HEK293 (cell line): ENCODE results near the gene NPAS2.

Experiments used
- CTCF ChIA-PET: fragments of 350-600 bp; formaldehyde crosslinking; extraction: SDS; loops from one replicate; lab custom pipeline; 2021; ENCODE audit warnings: antibody characterized with exemption; lab: Yijun Ruan, JAX
- POLR2A ChIA-PET: fragments of 300-600 bp; formaldehyde crosslinking; extraction: SDS; loops from one replicate; lab custom pipeline; 2020; ENCODE audit warnings: antibody characterized with exemption, inconsistent platforms; lab: Yijun Ruan, JAX
- H3K27ac ChIP-seq: fragments of 200-500 bp; sonication (Bioruptor generic); 2 replicates; pipeline ENCODE4 v1.5.1; 2014; ENCODE audit warnings: low read depth, low read length, control low read depth, inconsistent platforms; ENCODE audit errors: extremely low read depth
- H3K36me3 ChIP-seq, 2 experiments: fragments of 200-500 bp in 1 of 2; sonication (Bioruptor generic) in 1 of 2; 1 replicate in 1 of 2; 2 replicates in 1 of 2; pipeline ENCODE4 v1.5.1; 2014 to 2017; ENCODE audit warnings: inconsistent platforms in 2 of 2, low read length in 2 of 2; ENCODE audit not compliant: control insufficient read depth in 2 of 2, insufficient read depth in 1 of 2
- H3K4me1 ChIP-seq: fragments of 200-500 bp; sonication (Bioruptor generic); 2 replicates; pipeline ENCODE4 v1.5.1; 2014; ENCODE audit warnings: mild to moderate bottlenecking, low read length, inconsistent platforms; ENCODE audit not compliant: control insufficient read depth, insufficient read depth
- H3K4me3 ChIP-seq: 2 replicates; pipeline ENCODE4 v1.5.1; 2011; ENCODE audit warnings: low read depth, mild to moderate bottlenecking, control low read depth, low read length, moderate library complexity
- H3K9me3 ChIP-seq: fragments of 200-500 bp; sonication (Bioruptor generic); 2 replicates; pipeline ENCODE4 v1.5.1; 2014; ENCODE audit warnings: low read depth, low read length, inconsistent platforms; ENCODE audit not compliant: control insufficient read depth, insufficient read depth
- HOXD13 ChIP-seq: sonication (generic); formaldehyde crosslinking; IDR thresholded peaks from 2 replicates; pipeline ENCODE4 v1.8.0; 2022; ENCODE audit warnings: missing genetic modification reagents, borderline replicate concordance
- KLF9 ChIP-seq: fragments of 450-650 bp; formaldehyde crosslinking; IDR thresholded peaks from 2 replicates; pipeline ENCODE4 v1.5.1; 2016; ENCODE audit warnings: missing biosample characterization, missing genetic modification characterization, low read depth
- OSR2 ChIP-seq: fragments of 450-650 bp; formaldehyde crosslinking; IDR thresholded peaks from 2 replicates; pipeline ENCODE4 v1.5.1; 2016; ENCODE audit warnings: missing biosample characterization, missing genetic modification characterization
- PRDM2 ChIP-seq: fragments of 450-650 bp; formaldehyde crosslinking; IDR thresholded peaks from 2 replicates; pipeline ENCODE4 v1.5.1; 2016; ENCODE audit warnings: missing biosample characterization, missing genetic modification characterization, borderline replicate concordance
- ZNF133 ChIP-seq: fragments of 450-650 bp; formaldehyde crosslinking; IDR thresholded peaks from 2 replicates; pipeline ENCODE4 v1.5.1; 2016; ENCODE audit warnings: missing biosample characterization, missing genetic modification characterization
- ZNF174 ChIP-seq: fragments of 450-650 bp; formaldehyde crosslinking; IDR thresholded peaks from 2 replicates; pipeline ENCODE4 v1.5.0; 2017; ENCODE audit warnings: missing biosample characterization, mild to moderate bottlenecking, missing genetic modification characterization
- ZNF335 ChIP-seq: fragments of 450-650 bp; formaldehyde crosslinking; conservative IDR thresholded peaks from 2 replicates; pipeline ENCODE4 v1.5.1; 2016; ENCODE audit warnings: missing biosample characterization, missing genetic modification characterization
- ZNF366 ChIP-seq: fragments of 450-650 bp; formaldehyde crosslinking; conservative IDR thresholded peaks from 2 replicates; pipeline ENCODE4 v1.5.1; 2016; ENCODE audit warnings: missing biosample characterization, missing genetic modification characterization
- ZNF423 ChIP-seq: fragments of 450-650 bp; formaldehyde crosslinking; IDR thresholded peaks from 2 replicates; pipeline ENCODE4 v1.5.1; 2016; ENCODE audit warnings: missing biosample characterization, missing genetic modification characterization
- ZNF544 ChIP-seq: fragments of 450-650 bp; formaldehyde crosslinking; IDR thresholded peaks from 2 replicates; pipeline ENCODE4 v1.5.0; 2017; ENCODE audit warnings: missing biosample characterization, missing genetic modification characterization
- ZNF571 ChIP-seq: fragments of 450-650 bp; formaldehyde crosslinking; IDR thresholded peaks from 2 replicates; pipeline ENCODE4 v1.5.0; 2017; ENCODE audit warnings: missing biosample characterization, missing genetic modification characterization
- ZNF600 ChIP-seq: fragments of 450-650 bp; formaldehyde crosslinking; IDR thresholded peaks from 2 replicates; pipeline ENCODE4 v1.5.1; 2016; ENCODE audit warnings: missing biosample characterization, missing genetic modification characterization
- ZNF670 ChIP-seq: fragments of 450-650 bp; formaldehyde crosslinking; IDR thresholded peaks from 2 replicates; pipeline ENCODE4 v1.5.1; 2016; ENCODE audit warnings: missing biosample characterization, missing genetic modification characterization, low read depth
- ZNF777 ChIP-seq: fragments of 450-650 bp; formaldehyde crosslinking; IDR thresholded peaks from 2 replicates; pipeline ENCODE4 v1.5.1; 2017; ENCODE audit warnings: missing biosample characterization, missing genetic modification characterization, borderline replicate concordance
- ZSCAN30 ChIP-seq: fragments of 450-650 bp; IDR thresholded peaks from 2 replicates; pipeline ENCODE4 v1.5.1; 2018; ENCODE audit warnings: missing biosample characterization, mild to moderate bottlenecking, missing genetic modification characterization, moderate library complexity
- TF ChIP-seq, protein P1 (sequence below): fragments of 450-650 bp; formaldehyde crosslinking; optimal IDR thresholded peaks from 2 replicates; pipeline ENCODE3; 2016; ENCODE audit warnings: missing biosample characterization, mild to moderate bottlenecking, missing genetic modification characterization
- TF ChIP-seq, protein P2 (sequence below): fragments of 450-650 bp; formaldehyde crosslinking; IDR thresholded peaks from 2 replicates; pipeline ENCODE4 v1.5.1; 2016; ENCODE audit warnings: missing biosample characterization, missing genetic modification characterization

Gene NPAS2

DNA sequence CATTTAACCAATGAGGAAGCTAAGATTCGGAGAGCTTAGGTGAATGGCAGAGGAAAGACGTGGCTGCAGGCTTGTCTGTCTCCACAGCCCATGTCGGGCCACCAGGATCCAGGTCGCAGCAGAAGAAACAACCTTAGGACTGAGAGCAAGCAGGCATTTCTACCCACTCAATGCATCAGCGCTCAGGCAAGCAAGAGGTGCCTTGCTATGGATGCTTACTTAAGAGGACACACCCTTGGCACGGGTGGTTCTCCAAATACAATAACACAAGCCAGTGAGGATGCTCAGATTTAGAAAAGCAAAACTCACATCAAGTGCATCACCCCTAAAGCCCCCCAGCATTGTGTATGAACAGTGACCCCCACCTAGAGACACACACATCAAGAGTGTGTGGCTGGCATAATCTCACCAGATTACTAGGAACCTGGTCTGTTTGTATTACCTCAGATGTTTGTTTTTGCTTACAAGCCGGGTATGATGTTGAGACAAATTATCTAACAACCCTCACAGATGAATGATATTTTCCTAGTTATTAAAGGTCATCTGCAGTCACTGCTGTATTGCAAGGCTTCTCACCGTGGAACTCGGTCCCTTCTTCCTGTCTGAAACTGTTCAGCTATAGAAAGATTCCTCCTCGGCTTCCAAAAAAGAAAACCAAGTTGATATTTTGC is 34.2 kb upstream of the NPAS2 start:
- CTCF ChIA-PET = no interaction called here
- H3K4me1 ChIP-seq = peaks cover 4% of the 10 kb centered on the region; the same call in 1 of the 2 replicates
- H3K27ac ChIP-seq = no peak overlapping the region
- POLR2A ChIA-PET = no interaction called here
- H3K4me3 ChIP-seq = no peak overlapping the region
- TF ChIP-seq ZNF133 (tag by site-specific recombination) (no peak), ZNF423 (tag by site-specific recombination) (no peak), ZNF174 (no peak), ZNF670 (tag by site-specific recombination) (no peak), PRDM2 (tag by site-specific recombination) (no peak), ZNF571 (tag by site-specific recombination) (no peak), ZSCAN30 (tag by site-specific recombination) (no peak)
- TF ChIP-seq, protein P1, sequence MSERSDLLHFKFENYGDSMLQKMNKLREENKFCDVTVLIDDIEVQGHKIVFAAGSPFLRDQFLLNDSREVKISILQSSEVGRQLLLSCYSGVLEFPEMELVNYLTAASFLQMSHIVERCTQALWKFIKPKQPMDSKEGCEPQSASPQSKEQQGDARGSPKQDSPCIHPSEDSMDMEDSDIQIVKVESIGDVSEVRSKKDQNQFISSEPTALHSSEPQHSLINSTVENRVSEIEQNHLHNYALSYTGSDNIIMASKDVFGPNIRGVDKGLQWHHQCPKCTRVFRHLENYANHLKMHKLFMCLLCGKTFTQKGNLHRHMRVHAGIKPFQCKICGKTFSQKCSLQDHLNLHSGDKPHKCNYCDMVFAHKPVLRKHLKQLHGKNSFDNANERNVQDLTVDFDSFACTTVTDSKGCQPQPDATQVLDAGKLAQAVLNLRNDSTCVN (tag by site-specific recombination) = no peak
- no peaks in the 10 kb centered on the region for H3K36me3 ChIP-seq
- no peaks in the 10 kb centered on the region for H3K9me3 ChIP-seq

DNA sequence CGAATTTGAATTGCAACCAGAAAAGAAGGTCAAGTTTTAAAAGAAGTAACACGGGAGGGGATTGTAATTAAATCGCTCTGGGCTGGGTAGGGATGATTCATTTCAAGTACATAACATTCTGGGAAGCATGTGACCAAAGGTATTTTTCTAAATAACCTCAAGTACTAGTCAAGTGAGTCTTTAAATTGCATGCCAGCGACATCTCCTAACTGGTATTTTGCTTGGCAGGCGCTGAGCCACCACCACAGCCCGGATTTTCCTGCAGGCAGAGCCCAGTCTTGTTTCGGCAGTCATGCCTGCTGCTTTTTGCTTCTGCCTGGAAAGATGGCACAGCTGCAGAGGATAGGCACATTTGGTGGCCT is 33.7 kb upstream of the NPAS2 start:
- H3K27ac ChIP-seq = no peak overlapping the region
- no peak overlapping the region for H3K4me3 ChIP-seq
- ChIA-PET POLR2A (no interaction called here), CTCF (no interaction called here)
- no peak for TF ChIP-seq ZNF544 (tag by site-specific recombination)
- TF ChIP-seq ZNF335 (tag by site-specific recombination) = peak; percentile 25; the same call in 1 of the 2 replicates
- TF ChIP-seq OSR2 (tag by site-specific recombination) = no peak
- TF ChIP-seq ZNF600 (tag by site-specific recombination) = 0 out of 2 replicates have a peak, but pooled peaks have one; percentile 16
- TF ChIP-seq ZNF366 (tag by site-specific recombination) = peak; percentile 44; the same call in 1 of the 2 replicates
- no peaks in the 10 kb centered on the region for H3K36me3 ChIP-seq
- peaks cover 4% of the 10 kb centered on the region; the same call in 1 of the 2 replicates for H3K4me1 ChIP-seq
- H3K9me3 ChIP-seq = no peaks in the 10 kb centered on the region

- Histone ChIP-seq H3K36me3 (no peaks in the 10 kb centered on the region), H3K4me1 (peaks cover 4% of the 10 kb centered on the region; the same call in 1 of the 2 replicates), H3K9me3 (no peaks in the 10 kb centered on the region), H3K27ac (no peak overlapping the region), H3K4me3 (no peak overlapping the region)
- ChIA-PET POLR2A (no interaction called here), CTCF (no interaction called here)
- TF ChIP-seq, protein P2, sequence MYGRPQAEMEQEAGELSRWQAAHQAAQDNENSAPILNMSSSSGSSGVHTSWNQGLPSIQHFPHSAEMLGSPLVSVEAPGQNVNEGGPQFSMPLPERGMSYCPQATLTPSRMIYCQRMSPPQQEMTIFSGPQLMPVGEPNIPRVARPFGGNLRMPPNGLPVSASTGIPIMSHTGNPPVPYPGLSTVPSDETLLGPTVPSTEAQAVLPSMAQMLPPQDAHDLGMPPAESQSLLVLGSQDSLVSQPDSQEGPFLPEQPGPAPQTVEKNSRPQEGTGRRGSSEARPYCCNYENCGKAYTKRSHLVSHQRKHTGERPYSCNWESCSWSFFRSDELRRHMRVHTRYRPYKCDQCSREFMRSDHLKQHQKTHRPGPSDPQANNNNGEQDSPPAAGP = no peak
- TF ChIP-seq HOXD13 (CRISPR knock-in tag) = no peak
- no peak for TF ChIP-seq KLF9 (tag by site-specific recombination)
- TF ChIP-seq ZNF777 = no peak
Observed at GRCh38 chr2:100786985-100787384, 33.0 kb upstream of the NPAS2 start.
